HCT116 (cell line): ENCODE results near the gene ATG4B. TPM values are rescaled to one million over a fixed set of nuclear protein-coding genes. Genes with fewer than 3 reads are reported as not detected.

ENCODE experiments used
- ATAC-seq: fragments of 200-7000 bp; cut with Tn5 transposase; 2 replicates; pipeline ENCODE4 v1.9.1; 2020; ENCODE audit warnings: mild to moderate bottlenecking, moderate library complexity
- BruUV-seq: library from RNA; stranded (reverse); fragments of 400-500 nt; replicated peaks from 2 replicates; lab custom pipeline; 2021; lab: Mats Ljungman, UMichigan
- CTCF ChIA-PET: fragments of 300-600 bp; sonication (Branson Sonifier 250); formaldehyde crosslinking; loops from one replicate; lab custom pipeline; 2021; ENCODE audit warnings: antibody characterized with exemption; lab: Charles Lee
- POLR2A ChIA-PET: fragments of 300-600, 350-600 bp; sonication (Branson Sonifier 250); formaldehyde crosslinking; loops from one replicate; lab custom pipeline; 2021; ENCODE audit warnings: antibody characterized with exemption; lab: Charles Lee
- RAD21 ChIA-PET, 2 experiments: fragments of 300-600 bp; sonication (Branson Sonifier 250); formaldehyde crosslinking; loops; one replicate each; lab custom pipeline; 2023; ENCODE audit warnings: low total read pairs in 2 of 2; ENCODE audit not compliant: uncharacterized antibody in 2 of 2, unreplicated experiment in 2 of 2, low non-redundant PET in 1 of 2; lab: Charles Lee
- DNase-seq: peaks from one replicate; pipeline ENCODE4 v3.0.0-alpha.2; 2010; ENCODE audit warnings: low read depth, low spot score
- H2AFZ ChIP-seq: fragments of 200-600 bp; shearing (Covaris generic), sonication (generic); 2 replicates; pipeline ENCODE4 v1.6.1; 2017; ENCODE audit warnings: low read depth, mixed run types, mixed read lengths, antibody characterized with exemption, low read length; ENCODE audit not compliant: poor library complexity, severe bottlenecking
- H3K27ac ChIP-seq: 2 replicates; pipeline ENCODE4 v1.5.1; 2012; ENCODE audit warnings: low read depth, low read length
- H3K27me3 ChIP-seq: fragments of 200-600 bp; sonication (generic); 2 replicates; pipeline ENCODE4 v1.6.1; 2016; ENCODE audit warnings: mixed run types, low read length, mixed read lengths; ENCODE audit not compliant: insufficient read depth
- H3K36me3 ChIP-seq, 2 experiments: fragments of 200-500 bp in 1 of 2; fragments of 200-600 bp in 1 of 2; sonication (Bioruptor generic) in 1 of 2; sonication (generic) in 1 of 2; 2 replicates each; pipeline versions ENCODE4 v1.5.1 to v1.6.1; 2014 to 2016; ENCODE audit warnings: low read length in 2 of 2, inconsistent platforms in 1 of 2, mixed read lengths in 1 of 2, mixed run types in 1 of 2; ENCODE audit not compliant: insufficient read depth in 2 of 2, control insufficient read depth in 1 of 2
- H3K4me1 ChIP-seq, 2 experiments: fragments of 200-600 bp in 1 of 2; sonication (generic) in 1 of 2; 2 replicates each; pipeline versions ENCODE4 v1.5.1 to v1.6.1; 2012 to 2017; ENCODE audit warnings: low read length in 2 of 2, inconsistent platforms in 1 of 2, mild to moderate bottlenecking in 1 of 2, mixed read lengths in 1 of 2, mixed run types in 1 of 2, moderate library complexity in 1 of 2; ENCODE audit not compliant: insufficient read depth in 2 of 2, control insufficient read depth in 1 of 2
- H3K4me2 ChIP-seq: fragments of 200-600 bp; sonication (generic); 2 replicates; pipeline ENCODE4 v1.6.1; 2017; ENCODE audit warnings: mixed run types, low read length, mixed read lengths
- H3K4me3 ChIP-seq, 2 experiments: fragments of 200-600 bp in 1 of 2; sonication (generic) in 1 of 2; replicated peaks in 1 of 2; 2 replicates each; pipeline ENCODE4 v1.5.1; 2011 to 2016; ENCODE audit warnings: low read length in 2 of 2, control low read depth in 1 of 2, low read depth in 1 of 2, mild to moderate bottlenecking in 1 of 2, mixed read lengths in 1 of 2, mixed run types in 1 of 2
- H3K79me2 ChIP-seq: fragments of 200-600 bp; sonication (generic); 2 replicates; pipeline ENCODE4 v1.6.1; 2017; ENCODE audit warnings: mild to moderate bottlenecking, mixed run types, low read length, moderate library complexity, mixed read lengths; ENCODE audit not compliant: insufficient read depth
- H3K9ac ChIP-seq: fragments of 200-600 bp; sonication (generic); 2 replicates; pipeline ENCODE4 v1.6.1; 2016; ENCODE audit warnings: low read length, mixed read lengths
- H3K9me2 ChIP-seq: fragments of 200-600 bp; sonication (generic), shearing (Covaris generic); 2 replicates; pipeline ENCODE4 v1.6.1; 2017; ENCODE audit warnings: mixed run types, mild to moderate bottlenecking, moderate library complexity; ENCODE audit not compliant: insufficient read depth
- H3K9me3 ChIP-seq, 2 experiments: fragments of 200-500 bp in 1 of 2; fragments of 200-600 bp in 1 of 2; sonication (Bioruptor generic) in 1 of 2; sonication (generic) in 1 of 2; 2 replicates each; pipeline ENCODE4 v1.6.1; 2014 to 2017; ENCODE audit warnings: low read length in 2 of 2, mixed read lengths in 2 of 2, inconsistent platforms in 1 of 2, low read depth in 1 of 2, mild to moderate bottlenecking in 1 of 2, mixed run types in 1 of 2, moderate library complexity in 1 of 2; ENCODE audit not compliant: control insufficient read depth in 1 of 2, insufficient read depth in 1 of 2
- H4K20me1 ChIP-seq: fragments of 200-600 bp; sonication (generic), shearing (Covaris generic); 2 replicates; pipeline ENCODE4 v1.6.1; 2017; ENCODE audit warnings: mixed run types, mild to moderate bottlenecking, moderate library complexity; ENCODE audit not compliant: insufficient read depth
- EGR1 ChIP-seq: IDR thresholded peaks from 2 replicates; pipeline ENCODE4 v1.6.1; 2012; ENCODE audit warnings: low read depth
- ZFX ChIP-seq: fragments of 450-650 bp; IDR thresholded peaks from 2 replicates; pipeline ENCODE4 v1.6.1; 2017
- intact Hi-C: fragments of 100-400 bp; cut with micrococcal nuclease; formaldehyde crosslinking; loops from 2 replicates; pipeline ENCODE4 v1.10.0; 2022
- total RNA-seq: library from RNA; stranded (reverse); gene quantifications from one replicate; pipeline ENCODE4 v1.2.1, GENCODE V29; 2021; ENCODE audit not compliant: unreplicated experiment
- TF ChIP-seq, protein P1 (sequence below): IDR thresholded peaks from 2 replicates; pipeline ENCODE4 v1.6.1; 2012
- TF ChIP-seq, protein P2 (sequence below), 3 experiments: fragments of 200-600 bp in 1 of 3; sonication (generic) in 1 of 3; IDR thresholded peaks in 2 of 3; conservative IDR thresholded peaks in 1 of 3; 2 replicates each; pipeline ENCODE4 v1.5.1; 2012 to 2017; ENCODE audit warnings: low read depth in 2 of 3, low read length in 2 of 3, antibody characterized with exemption in 1 of 3, borderline replicate concordance in 1 of 3, control low read depth in 1 of 3, mild to moderate bottlenecking in 1 of 3, mixed read lengths in 1 of 3, mixed run types in 1 of 3, moderate library complexity in 1 of 3; ENCODE audit not compliant: insufficient read depth in 1 of 3

The ATG4B gene
- total RNA-seq, 1 experiment from 2014 or later = 87.4 TPM

DNA sequence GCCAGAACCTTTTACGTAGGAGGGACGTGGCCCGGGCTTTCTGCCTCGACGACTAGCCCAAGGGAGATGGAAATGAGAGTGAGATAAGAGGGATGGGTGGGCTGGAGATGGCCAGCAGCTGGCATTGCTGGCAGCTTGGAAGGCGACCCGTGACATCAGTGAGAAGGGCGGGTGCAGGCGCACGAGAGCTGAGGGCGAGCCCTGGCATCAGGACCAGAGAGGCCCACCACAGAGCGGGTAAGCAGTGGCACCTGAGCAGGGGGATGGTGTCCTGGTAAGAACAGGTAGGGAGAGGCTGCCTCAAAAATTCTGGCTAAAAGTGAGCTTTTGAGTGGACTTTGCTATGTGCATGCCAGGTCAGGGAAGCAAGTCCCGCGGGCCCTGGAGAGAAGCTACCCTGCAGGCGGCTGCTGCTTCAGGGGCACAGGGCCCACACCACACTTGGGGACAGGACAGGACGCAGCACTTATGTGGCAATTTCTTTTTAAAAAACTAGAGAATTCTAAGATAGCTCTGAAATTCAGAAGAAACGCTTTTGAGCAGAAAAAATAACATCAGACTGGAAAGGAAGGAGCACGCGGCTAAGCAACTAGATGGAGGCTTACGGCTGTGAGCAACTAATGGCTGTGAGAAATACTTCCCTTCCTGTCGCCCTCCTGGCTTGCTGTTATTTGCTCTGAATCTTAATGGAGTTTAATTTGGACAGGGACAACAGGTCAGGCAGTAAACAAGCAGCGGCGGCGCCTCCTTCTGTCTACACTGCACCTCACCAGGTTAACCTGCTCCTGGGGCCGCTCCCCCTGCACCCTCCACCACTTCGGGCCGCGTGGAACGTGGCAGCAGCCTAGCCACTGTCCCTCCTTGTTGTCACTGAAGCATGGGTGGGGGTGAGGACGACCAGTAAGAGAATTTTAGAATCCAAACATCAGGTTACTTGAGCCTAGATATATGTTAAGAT, 21.0 kb upstream of the ATG4B start:
- ATAC-seq (peak; percentile 40; the same call in 1 of the 2 replicates), DNase-seq (no peak)
- BruUV-seq = no TSS peak
- no peaks in the 10 kb centered on the region for H3K9me3 ChIP-seq
- intact Hi-C loops = no loop called here
- H3K27ac ChIP-seq = no peak overlapping the region
- peaks cover 13% of the 10 kb centered on the region; the same call in 1 of the 2 replicates for H4K20me1 ChIP-seq
- no peaks in the 10 kb centered on the region for H3K27me3 ChIP-seq
- no peak overlapping the region for H3K4me3 ChIP-seq
- RAD21 ChIA-PET = no interaction called here
- H3K79me2 ChIP-seq = peaks cover 97% of the 10 kb centered on the region
- no peaks in the 10 kb centered on the region for H3K9me2 ChIP-seq
- CTCF ChIA-PET = no interaction called here
- H3K4me2 ChIP-seq = no peak overlapping the region
- H3K9ac ChIP-seq = no peak overlapping the region
- no peak for TF ChIP-seq EGR1
- no peak for TF ChIP-seq ZFX
- TF ChIP-seq, protein P1, sequence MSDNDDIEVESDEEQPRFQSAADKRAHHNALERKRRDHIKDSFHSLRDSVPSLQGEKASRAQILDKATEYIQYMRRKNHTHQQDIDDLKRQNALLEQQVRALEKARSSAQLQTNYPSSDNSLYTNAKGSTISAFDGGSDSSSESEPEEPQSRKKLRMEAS = no peak
- TF ChIP-seq, protein P2, sequence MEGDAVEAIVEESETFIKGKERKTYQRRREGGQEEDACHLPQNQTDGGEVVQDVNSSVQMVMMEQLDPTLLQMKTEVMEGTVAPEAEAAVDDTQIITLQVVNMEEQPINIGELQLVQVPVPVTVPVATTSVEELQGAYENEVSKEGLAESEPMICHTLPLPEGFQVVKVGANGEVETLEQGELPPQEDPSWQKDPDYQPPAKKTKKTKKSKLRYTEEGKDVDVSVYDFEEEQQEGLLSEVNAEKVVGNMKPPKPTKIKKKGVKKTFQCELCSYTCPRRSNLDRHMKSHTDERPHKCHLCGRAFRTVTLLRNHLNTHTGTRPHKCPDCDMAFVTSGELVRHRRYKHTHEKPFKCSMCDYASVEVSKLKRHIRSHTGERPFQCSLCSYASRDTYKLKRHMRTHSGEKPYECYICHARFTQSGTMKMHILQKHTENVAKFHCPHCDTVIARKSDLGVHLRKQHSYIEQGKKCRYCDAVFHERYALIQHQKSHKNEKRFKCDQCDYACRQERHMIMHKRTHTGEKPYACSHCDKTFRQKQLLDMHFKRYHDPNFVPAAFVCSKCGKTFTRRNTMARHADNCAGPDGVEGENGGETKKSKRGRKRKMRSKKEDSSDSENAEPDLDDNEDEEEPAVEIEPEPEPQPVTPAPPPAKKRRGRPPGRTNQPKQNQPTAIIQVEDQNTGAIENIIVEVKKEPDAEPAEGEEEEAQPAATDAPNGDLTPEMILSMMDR (IDR thresholded peaks at IDR 0.05 in 2 of 3, conservative IDR thresholded peaks at IDR 0.05 in 1 of 3; ENCODE audit: borderline replicate concordance in 1 of 3, insufficient read depth in 1 of 3, low read depth in 2 of 3, low read length in 2 of 3) = peak in 1 of 3 experiments; percentile 17; a peak in 1 of 6 replicates
- POLR2A ChIA-PET = no interaction called here
- H3K4me1 ChIP-seq = peaks cover 0 to 30% of the 10 kb centered on the region in 2 experiments; a peak in 2 of 4 replicates
- peaks cover 3 to 17% of the 10 kb centered on the region in 2 experiments; a peak in 2 of 4 replicates for H3K36me3 ChIP-seq
- H2AFZ ChIP-seq = no peak overlapping the region
